Body of pancreas (tissue), 4 donors: ENCODE measurements around the gene RSAD2. TPM values are rescaled to one million over a fixed set of nuclear protein-coding genes. Genes with fewer than 3 reads are reported as not detected.

Experiments used
- ATAC-seq: fragments of 150-250 bp; one replicate; pipeline ENCODE4 v1.9.1; 2016
- DNase-seq, 4 donors: peaks; one replicate each; pipeline ENCODE4 v3.0.0-alpha.2; 2019
- H3K27ac ChIP-seq, 4 donors: fragments of 200-600 bp; sonication (generic); 1 replicate in 3 of 4; 2 replicates in 1 of 4; pipeline versions ENCODE4 v1.5.1 to v1.6.1; 2016 to 2019; ENCODE audit warnings: mild to moderate bottlenecking in 1 of 4, mixed read lengths in 1 of 4, moderate library complexity in 1 of 4
- H3K27me3 ChIP-seq, 2 donors: fragments of 200-600 bp; sonication (generic); one replicate each; pipeline ENCODE4 v1.6.0; 2016; ENCODE audit warnings: mild to moderate bottlenecking in 1 of 2
- H3K36me3 ChIP-seq, 2 donors: fragments of 200-600 bp; sonication (generic); replicated peaks in 1 of 2; 2 replicates each; pipeline ENCODE4 v1.5.1; 2016; ENCODE audit warnings: low read depth in 2 of 2; ENCODE audit not compliant: insufficient read depth in 1 of 2
- H3K4me1 ChIP-seq: fragments of 200-600 bp; sonication (generic); one replicate; pipeline ENCODE4 v1.6.0; 2016
- H3K4me3 ChIP-seq, 2 donors: fragments of 200-600 bp; sonication (generic); 1 replicate in 1 of 2; 2 replicates in 1 of 2; pipeline ENCODE4 v1.5.1; 2016 to 2019
- H3K9me3 ChIP-seq, 3 donors: fragments of 200-600 bp; sonication (generic); 1 replicate in 2 of 3; 2 replicates in 1 of 3; pipeline ENCODE4 v1.5.1; 2016
- CTCF ChIP-seq, 7 experiments: fragments of 450-650 bp in 4 of 7; fragments of 200-600 bp in 3 of 7; sonication (generic) in 3 of 7; IDR thresholded peaks; one replicate each; pipeline ENCODE4 v1.5.1; 2016 to 2019; ENCODE audit warnings: antibody characterized with exemption in 7 of 7
- POLR2A ChIP-seq, 3 donors: fragments of 450-650 bp; IDR thresholded peaks; one replicate each; pipeline ENCODE4 v1.6.1; 2016; ENCODE audit warnings: antibody characterized with exemption in 3 of 3, mild to moderate bottlenecking in 2 of 3
- WGBS, 2 donors: methylation state at CpG; one replicate each; pipeline ENCODE4 v1.1.5; 2017; 5-methylcytosine and 5-hydroxymethylcytosine counted together
- intact Hi-C: fragments of 100-400 bp; cut with DNase I; formaldehyde crosslinking; loops from one replicate; pipeline ENCODE4 v1.15.1; 2023
- total RNA-seq, 2 donors: library from RNA; depleted of rRNA; stranded (reverse); fragments of >200 nt; gene quantifications; one replicate each; pipeline ENCODE4 v1.1.0, GENCODE V29; 2016

The RSAD2 gene
- total RNA-seq, 2 donors from 2014 or later: under 0.01 to 1.0 TPM

- intact Hi-C loops: no loop called here
- H3K27ac ChIP-seq: no peak overlapping the region
- ATAC-seq (no peak), DNase-seq (no peak)
- TF ChIP-seq POLR2A (IDR thresholded peaks at IDR 0.05): no peak
- no peak for TF ChIP-seq CTCF (IDR thresholded peaks at IDR 0.05)
- peaks cover 0 to 12% (median 0%) of the 10 kb centered on the region in 3 donors for H3K9me3 ChIP-seq
- H3K4me1 ChIP-seq: no peaks in the 10 kb centered on the region
- no peak overlapping the region for H3K4me3 ChIP-seq
- no peaks in the 10 kb centered on the region for H3K36me3 ChIP-seq
- no peaks in the 10 kb centered on the region for H3K27me3 ChIP-seq
- WGBS, 2 donors: 83 to 85% methylated on average over 2 of the region's 2 CpGs
Measured at GRCh38 chr2:6833300-6833604, 44.3 kb upstream of the RSAD2 start.

GRCh38 chr2:6834163-6834562, 43.4 kb upstream of the RSAD2 start:
- ATAC-seq: no peak
- H3K9me3 ChIP-seq: peaks cover 0 to 12% (median 0%) of the 10 kb centered on the region in 3 donors
- H3K27me3 ChIP-seq: no peaks in the 10 kb centered on the region
- no peak overlapping the region for H3K4me3 ChIP-seq
- intact Hi-C loops: no loop called here
- H3K27ac ChIP-seq: no peak overlapping the region
- TF ChIP-seq POLR2A (IDR thresholded peaks at IDR 0.05): no peak
- TF ChIP-seq CTCF (IDR thresholded peaks at IDR 0.05): no peak
- no peaks in the 10 kb centered on the region for H3K4me1 ChIP-seq
- H3K36me3 ChIP-seq: no peaks in the 10 kb centered on the region
- DNase-seq: no peak

- DNase-seq: no peak
- intact Hi-C loops: no loop called here
- Histone ChIP-seq H3K4me1 (no peaks in the 10 kb centered on the region), H3K9me3 (peaks cover 0 to 17% (median 0%) of the 10 kb centered on the region in 3 donors), H3K27ac (no peak overlapping the region), H3K27me3 (no peaks in the 10 kb centered on the region), H3K4me3 (no peak overlapping the region), H3K36me3 (no peaks in the 10 kb centered on the region)
- ATAC-seq: no peak
- TF ChIP-seq CTCF (IDR thresholded peaks at IDR 0.05) (no peak), POLR2A (IDR thresholded peaks at IDR 0.05) (no peak)
Measured at GRCh38 chr2:6835467-6835866, 42.1 kb upstream of the RSAD2 start.

- Histone ChIP-seq H3K4me3 (no peak overlapping the region), H3K27ac (no peak overlapping the region), H3K4me1 (no peaks in the 10 kb centered on the region), H3K36me3 (no peaks in the 10 kb centered on the region), H3K9me3 (peaks cover 0 to 38% (median 2%) of the 10 kb centered on the region in 3 donors), H3K27me3 (no peaks in the 10 kb centered on the region)
- intact Hi-C loops: no loop called here
- TF ChIP-seq POLR2A (IDR thresholded peaks at IDR 0.05): no peak
- TF ChIP-seq CTCF (IDR thresholded peaks at IDR 0.05): no peak
- ATAC-seq: no peak
- DNase-seq: no peak
- WGBS, 2 donors: 91 to 94% methylated on average over 4 of the region's 4 CpGs
Measured at GRCh38 chr2:6838673-6839319, 38.8 kb upstream of the RSAD2 start.

- TF ChIP-seq CTCF (IDR thresholded peaks at IDR 0.05): no peak
- no peak for TF ChIP-seq POLR2A (IDR thresholded peaks at IDR 0.05)
- no peak for DNase-seq
- ATAC-seq: no peak
- no peak overlapping the region for H3K27ac ChIP-seq
- H3K4me3 ChIP-seq: no peak overlapping the region
- no peaks in the 10 kb centered on the region for H3K36me3 ChIP-seq
- 85 to 88% methylated on average over 2 of the region's 2 CpGs for WGBS, 2 donors
- peaks cover 0 to 61% (median 2%) of the 10 kb centered on the region in 3 donors for H3K9me3 ChIP-seq
- no peaks in the 10 kb centered on the region for H3K27me3 ChIP-seq
- H3K4me1 ChIP-seq: no peaks in the 10 kb centered on the region
- intact Hi-C loops: no loop called here
Measured at GRCh38 chr2:6841537-6842287, 35.9 kb upstream of the RSAD2 start.
